Natural killer cell treated with Interleukin-12 subunit alpha and Interleukin-12 subunit beta and Interleukin-15 and Interleukin-18, amount 100 ng/mL, for 72 hours (primary cell): ENCODE data around the gene RMDN3. TPM values are rescaled to one million over a fixed set of nuclear protein-coding genes. Genes with fewer than 3 reads are reported as not detected.

Experiments
- ATAC-seq, 2 donors: fragments of 150-1000 bp; cut with Tn5 transposase in 1 of 2; sonication (Bioruptor Pico), chemical (Tn5 transposase) in 1 of 2; 2 replicates each; pipeline ENCODE4 v1.10.0; 2021
- DNase-seq: peaks from one replicate; pipeline ENCODE4 v3.0.0; 2022; ENCODE audit warnings: low spot score
- H3K27ac Mint-ChIP-seq, 2 donors: 1 replicate in 1 of 2; 2 replicates in 1 of 2; pipeline ENCODE4 v1.8.0; 2022; ENCODE audit warnings: mixed read lengths in 2 of 2, mild to moderate bottlenecking in 1 of 2, moderate library complexity in 1 of 2
- H3K27me3 Mint-ChIP-seq, 2 donors: 1 replicate in 1 of 2; 2 replicates in 1 of 2; pipeline ENCODE4 v1.8.0; 2022; ENCODE audit warnings: mixed read lengths in 2 of 2
- H3K36me3 Mint-ChIP-seq: one replicate; pipeline ENCODE4 v1.8.0; 2022; ENCODE audit warnings: mixed read lengths
- H3K4me1 Mint-ChIP-seq, 2 donors: 1 replicate in 1 of 2; 2 replicates in 1 of 2; pipeline ENCODE4 v1.8.0; 2022; ENCODE audit warnings: low read depth in 2 of 2, mixed read lengths in 2 of 2, mild to moderate bottlenecking in 1 of 2
- H3K4me3 Mint-ChIP-seq: one replicate; pipeline ENCODE4 v1.8.0; 2022; ENCODE audit warnings: mixed read lengths
- H3K9me3 Mint-ChIP-seq: 2 replicates; pipeline ENCODE4 v1.8.0; 2022; ENCODE audit warnings: mixed read lengths
- total RNA-seq, 2 donors: library from RNA; stranded (reverse); gene quantifications; one replicate each; pipeline ENCODE4 v1.2.3, GENCODE V29; 2022

The RMDN3 gene
- 10 to 100 TPM; 35.9 to 72.6 TPM for total RNA-seq

GRCh38 chr15:40754883-40755811 is at the start of gene RMDN3:
RMDN3 (minus strand) TSS chr15:40755254; CDS start chr15:40754783, 471 bp downstream.
- peak within 1 kb of the TSS; percentile 95 for H3K4me3 Mint-ChIP-seq
- no peaks in the 10 kb centered on the region for H3K27me3 Mint-ChIP-seq
- H3K4me1 Mint-ChIP-seq = peaks cover 26 to 37% of the 10 kb centered on the region in 2 donors
- ATAC-seq = peak; percentile 95 to 97
- peak; percentile 94 for DNase-seq
- H3K9me3 Mint-ChIP-seq = no peaks in the 10 kb centered on the region
- H3K36me3 Mint-ChIP-seq = no peaks in the 10 kb centered on the region
- H3K27ac Mint-ChIP-seq = peak within 1 kb of the TSS; percentile 97 to 99

GRCh38 chr15:40803688-40804087 is 48.6 kb upstream of the RMDN3 start:
- Mint-ChIP-seq H3K9me3 (no peaks in the 10 kb centered on the region), H3K27ac (no peak overlapping the region), H3K27me3 (no peaks in the 10 kb centered on the region), H3K4me3 (no peak overlapping the region), H3K36me3 (peaks cover 10% of the 10 kb centered on the region), H3K4me1 (peaks cover 23 to 26% of the 10 kb centered on the region in 2 donors)
- ATAC-seq (no peak), DNase-seq (no peak)

- Mint-ChIP-seq H3K36me3 (peaks cover 10% of the 10 kb centered on the region), H3K4me1 (peaks cover 25 to 26% of the 10 kb centered on the region in 2 donors), H3K9me3 (no peaks in the 10 kb centered on the region), H3K27me3 (no peaks in the 10 kb centered on the region), H3K27ac (no peak overlapping the region), H3K4me3 (no peak overlapping the region)
- no peak for DNase-seq
- ATAC-seq = no peak
Observed at GRCh38 chr15:40803076-40803475, 48.0 kb upstream of the RMDN3 start.

- ATAC-seq (no peak), DNase-seq (no peak)
- peaks cover 10% of the 10 kb centered on the region for H3K36me3 Mint-ChIP-seq
- no peaks in the 10 kb centered on the region for H3K9me3 Mint-ChIP-seq
- H3K4me3 Mint-ChIP-seq = no peak overlapping the region
- no peak overlapping the region for H3K27ac Mint-ChIP-seq
- H3K27me3 Mint-ChIP-seq = no peaks in the 10 kb centered on the region
- peaks cover 14 to 25% of the 10 kb centered on the region in 2 donors for H3K4me1 Mint-ChIP-seq
Observed at GRCh38 chr15:40799523-40799922, 44.5 kb upstream of the RMDN3 start.

- DNase-seq = no peak
- Mint-ChIP-seq H3K36me3 (peaks cover 10% of the 10 kb centered on the region), H3K27me3 (no peaks in the 10 kb centered on the region), H3K4me1 (peaks cover 20 to 24% of the 10 kb centered on the region in 2 donors), H3K4me3 (no peak overlapping the region), H3K9me3 (no peaks in the 10 kb centered on the region), H3K27ac (no peak overlapping the region)
- no peak for ATAC-seq
Observed at GRCh38 chr15:40796512-40796911, 41.5 kb upstream of the RMDN3 start.

- Mint-ChIP-seq H3K27ac (no peak overlapping the region), H3K9me3 (no peaks in the 10 kb centered on the region), H3K27me3 (no peaks in the 10 kb centered on the region), H3K4me3 (no peak overlapping the region), H3K36me3 (peaks cover 7% of the 10 kb centered on the region), H3K4me1 (peaks cover 20 to 22% of the 10 kb centered on the region in 2 donors)
- DNase-seq (no peak), ATAC-seq (no peak)
Observed at GRCh38 chr15:40796041-40796440, 41.0 kb upstream of the RMDN3 start.

- Mint-ChIP-seq H3K36me3 (peaks cover 4% of the 10 kb centered on the region), H3K4me1 (peaks cover 23 to 24% of the 10 kb centered on the region in 2 donors), H3K4me3 (peak overlapping the region; percentile 1), H3K9me3 (no peaks in the 10 kb centered on the region), H3K27me3 (no peaks in the 10 kb centered on the region), H3K27ac (peak overlapping the region in 1 of 2 donors; percentile 64)
- no peak for DNase-seq
- peak in 1 of 2 donors; percentile 80 for ATAC-seq
Observed at GRCh38 chr15:40793216-40793989, 38.3 kb upstream of the RMDN3 start.

GRCh38 chr15:40792394-40792793 is 37.3 kb upstream of the RMDN3 start:
- ATAC-seq = no peak
- Mint-ChIP-seq H3K27ac (no peak overlapping the region), H3K4me3 (no peak overlapping the region), H3K9me3 (no peaks in the 10 kb centered on the region), H3K36me3 (peaks cover 4% of the 10 kb centered on the region), H3K4me1 (peaks cover 25 to 26% of the 10 kb centered on the region in 2 donors), H3K27me3 (no peaks in the 10 kb centered on the region)
- DNase-seq = peak; percentile 31

- no peaks in the 10 kb centered on the region for H3K27me3 Mint-ChIP-seq
- ATAC-seq (no peak), DNase-seq (no peak)
- H3K27ac Mint-ChIP-seq = no peak overlapping the region
- peaks cover 32 to 34% of the 10 kb centered on the region in 2 donors for H3K4me1 Mint-ChIP-seq
- no peak overlapping the region for H3K4me3 Mint-ChIP-seq
- no peaks in the 10 kb centered on the region for H3K9me3 Mint-ChIP-seq
- peaks cover 4% of the 10 kb centered on the region for H3K36me3 Mint-ChIP-seq
Observed at GRCh38 chr15:40790718-40791117, 35.7 kb upstream of the RMDN3 start.

- H3K27me3 Mint-ChIP-seq = no peaks in the 10 kb centered on the region
- no peak overlapping the region for H3K4me3 Mint-ChIP-seq
- H3K27ac Mint-ChIP-seq = no peak overlapping the region
- peaks cover 4% of the 10 kb centered on the region for H3K36me3 Mint-ChIP-seq
- H3K9me3 Mint-ChIP-seq = no peaks in the 10 kb centered on the region
- ATAC-seq = no peak
- no peak for DNase-seq
- peaks cover 32 to 34% of the 10 kb centered on the region in 2 donors for H3K4me1 Mint-ChIP-seq
Observed at GRCh38 chr15:40789999-40790398, 34.9 kb upstream of the RMDN3 start.

- Mint-ChIP-seq H3K36me3 (peaks cover 4% of the 10 kb centered on the region), H3K4me3 (no peak overlapping the region), H3K27ac (peak overlapping the region in 1 of 2 donors; percentile 55), H3K9me3 (no peaks in the 10 kb centered on the region), H3K27me3 (no peaks in the 10 kb centered on the region), H3K4me1 (peaks cover 32 to 34% of the 10 kb centered on the region in 2 donors)
- ATAC-seq (no peak), DNase-seq (peak; percentile 38)
Observed at GRCh38 chr15:40789119-40789518, 34.1 kb upstream of the RMDN3 start.

- Mint-ChIP-seq H3K27me3 (no peaks in the 10 kb centered on the region), H3K4me1 (peaks cover 22 to 30% of the 10 kb centered on the region in 2 donors), H3K4me3 (peak overlapping the region; percentile 18), H3K9me3 (no peaks in the 10 kb centered on the region), H3K27ac (peak overlapping the region in 1 of 2 donors; percentile 57), H3K36me3 (no peaks in the 10 kb centered on the region)
- ATAC-seq (no peak), DNase-seq (peak; percentile 37)
Observed at GRCh38 chr15:40787991-40788390, 32.9 kb upstream of the RMDN3 start.

- no peaks in the 10 kb centered on the region for H3K27me3 Mint-ChIP-seq
- H3K9me3 Mint-ChIP-seq = no peaks in the 10 kb centered on the region
- H3K36me3 Mint-ChIP-seq = no peaks in the 10 kb centered on the region
- H3K4me1 Mint-ChIP-seq = peaks cover 21 to 34% of the 10 kb centered on the region in 2 donors
- H3K4me3 Mint-ChIP-seq = peak overlapping the region; percentile 18
- H3K27ac Mint-ChIP-seq = peak overlapping the region; percentile 39 to 57
- DNase-seq (peak; percentile 45), ATAC-seq (peak; percentile 45 to 50)
Observed at GRCh38 chr15:40787344-40787841, 32.3 kb upstream of the RMDN3 start.
